GM21515 (cell line): ENCODE results near the gene TUBA8.
"Not testable (repeated sequence)": the region's sequence is repeated elsewhere in the genome, so short reads cannot be mapped to it uniquely, and the experiment has no call there.

Source experiments
- ATAC-seq: cut with Tn5 transposase; IDR thresholded peaks from one replicate; pipeline ENCODE4 v1.9.1; 2021; ENCODE audit not compliant: unreplicated experiment

Gene TUBA8

DNA sequence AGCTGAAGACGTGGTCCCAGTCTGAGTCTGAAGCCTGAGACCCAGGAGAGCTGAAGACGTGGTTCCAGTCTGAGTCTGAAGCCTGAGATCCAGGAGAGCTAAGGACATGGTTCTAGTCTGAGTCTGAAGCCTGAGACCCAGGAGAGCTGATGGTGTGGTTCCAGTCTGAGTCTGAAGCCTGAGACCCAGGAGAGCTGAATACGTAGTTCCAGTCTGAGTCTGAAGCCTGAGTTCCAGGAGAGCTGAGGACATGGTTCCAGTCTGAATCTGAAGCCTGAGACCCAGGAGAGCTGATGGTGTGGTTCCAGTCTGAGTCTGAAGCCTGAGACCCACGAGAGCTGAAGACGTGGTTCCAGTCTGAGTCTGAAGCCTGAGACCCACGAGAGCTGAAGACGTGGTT lies 4.6 kb upstream of the TUBA8 start:
- ATAC-seq, result not testable (repeated sequence)

DNA sequence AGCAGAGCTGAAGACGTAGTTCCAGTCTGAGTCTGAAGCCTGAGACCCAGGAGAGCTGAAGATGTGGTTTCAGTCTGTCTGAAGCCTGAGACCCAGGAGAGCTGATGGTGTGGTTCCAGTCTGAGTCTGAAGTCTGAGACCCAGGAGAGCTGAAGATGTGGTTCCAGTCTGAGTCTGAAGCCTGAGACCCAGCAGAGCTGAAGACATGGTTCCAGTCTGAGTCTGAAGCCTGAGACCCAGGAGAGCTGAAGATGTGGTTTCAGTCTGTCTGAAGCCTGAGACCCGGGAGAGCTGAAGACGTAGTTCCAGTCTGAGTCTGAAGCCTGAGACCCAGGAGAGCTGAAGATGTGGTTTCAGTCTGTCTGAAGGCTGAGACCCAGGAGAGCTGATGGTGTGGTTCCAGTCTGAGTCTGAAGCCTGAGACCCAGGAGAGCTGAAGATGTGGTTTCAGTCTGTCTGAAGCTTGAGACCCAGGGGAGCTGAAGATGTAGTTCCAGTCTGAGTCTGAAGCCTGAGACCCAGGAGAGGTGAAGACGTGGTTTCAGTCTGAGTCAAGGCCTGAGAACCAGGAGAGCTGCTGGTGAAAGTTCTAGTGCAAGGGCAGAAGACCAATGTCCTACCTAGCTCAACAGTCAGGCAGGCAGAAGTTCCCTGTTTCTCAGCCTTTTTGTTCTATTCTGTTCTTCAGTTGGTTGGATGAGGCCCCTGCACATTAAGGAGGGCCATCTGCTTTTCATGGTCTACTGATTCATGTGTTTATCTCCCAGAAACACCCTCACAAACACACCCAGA lies 3.9 kb upstream of the TUBA8 start:
- not testable (repeated sequence) for ATAC-seq

DNA sequence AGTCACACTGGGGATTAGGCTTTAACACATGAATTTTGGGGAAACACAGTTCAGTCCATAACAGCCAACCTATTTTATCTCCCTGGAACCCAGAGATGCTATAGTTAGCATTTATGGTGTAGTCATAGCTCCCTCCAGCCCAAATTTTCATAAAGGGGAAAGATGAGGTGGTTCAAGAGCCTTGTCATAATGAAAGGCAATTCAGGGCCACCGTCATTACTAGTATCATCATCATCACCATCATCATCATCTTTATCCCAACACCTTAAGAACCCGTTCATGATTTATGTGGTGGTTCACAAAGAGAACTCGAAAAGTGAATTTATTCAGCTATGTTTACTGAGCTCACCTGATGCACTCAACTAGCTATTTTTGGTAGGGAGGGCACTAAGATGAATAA lies 2.4 kb upstream of the TUBA8 start:
- no peak for ATAC-seq

DNA sequence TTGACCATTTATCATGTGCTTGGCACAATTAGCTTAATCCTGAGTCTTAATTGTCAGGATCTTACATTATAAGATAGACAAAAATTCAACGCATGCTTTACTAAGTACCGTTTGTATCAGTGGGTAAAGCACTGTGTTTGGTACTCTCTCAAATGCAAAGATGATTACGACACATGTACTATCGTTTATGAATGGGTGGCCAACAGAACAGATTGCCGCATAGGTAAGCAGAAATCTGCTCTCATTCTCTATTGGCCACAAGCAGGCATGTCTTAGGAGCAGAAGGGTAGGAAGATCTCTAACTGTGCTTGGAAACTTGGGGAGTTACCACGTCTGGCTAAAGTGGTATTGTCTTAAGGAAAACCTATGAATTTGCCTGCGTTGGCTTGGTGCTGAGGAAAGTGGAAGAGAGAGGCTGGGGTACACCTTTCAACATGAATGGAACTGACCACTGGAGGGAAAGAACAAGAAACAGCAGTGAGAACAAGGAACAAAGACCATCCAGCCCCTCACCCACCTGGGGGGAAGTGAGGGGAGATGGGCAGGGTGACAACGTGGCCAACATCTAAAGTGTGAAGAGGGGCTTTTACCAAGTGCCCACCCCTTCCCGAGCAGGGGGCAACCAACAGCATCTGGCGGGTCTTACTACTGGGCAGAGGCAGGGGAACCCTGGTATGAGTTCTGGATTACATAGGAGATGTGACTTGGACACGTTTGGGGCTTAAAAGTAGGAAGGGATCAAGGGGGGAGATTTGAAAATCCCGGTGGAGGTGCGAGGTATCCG lies 1.0 kb upstream of the TUBA8 start:
- ATAC-seq, result no peak

DNA sequence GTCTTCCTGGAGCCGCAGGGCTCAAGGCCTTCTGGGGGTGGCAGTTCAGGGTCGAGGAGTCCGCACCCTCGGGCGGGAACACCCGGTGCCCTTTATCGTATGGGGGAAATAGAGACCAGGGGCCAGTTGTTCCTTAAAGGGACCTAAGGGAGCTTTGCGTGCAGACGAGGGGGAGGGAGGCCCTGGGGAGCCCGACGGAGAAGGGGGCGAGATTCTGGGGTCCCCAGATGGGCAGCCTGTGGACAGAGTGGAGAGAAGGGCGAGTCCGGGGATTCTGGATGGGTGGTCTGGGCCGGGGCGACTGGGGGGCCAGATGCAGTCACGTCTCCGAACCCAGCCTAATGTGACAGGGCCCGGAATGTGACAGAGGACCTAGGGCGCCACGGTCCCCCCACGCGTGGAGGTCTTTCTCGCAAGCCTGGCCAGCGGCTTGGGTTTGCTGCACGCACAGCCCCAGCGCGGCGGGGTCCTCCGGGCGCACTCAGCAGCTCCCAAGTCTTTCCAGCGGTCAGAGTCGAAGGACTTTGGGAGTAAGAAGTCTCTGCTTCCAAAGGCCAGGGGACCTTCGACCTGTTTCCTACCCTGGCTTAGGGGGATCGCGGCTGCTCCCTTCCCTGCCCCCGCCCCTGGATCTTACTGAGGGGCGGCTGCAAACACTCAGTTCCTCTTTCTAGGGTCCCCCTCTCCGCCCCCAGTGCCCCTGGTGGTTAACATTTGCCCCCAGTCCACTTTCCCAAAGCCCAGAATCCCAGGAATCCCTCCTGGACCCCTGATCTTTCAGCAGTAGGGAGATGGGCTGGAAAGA lies 547 bp downstream of the TUBA8 start:
- no peak for ATAC-seq

DNA sequence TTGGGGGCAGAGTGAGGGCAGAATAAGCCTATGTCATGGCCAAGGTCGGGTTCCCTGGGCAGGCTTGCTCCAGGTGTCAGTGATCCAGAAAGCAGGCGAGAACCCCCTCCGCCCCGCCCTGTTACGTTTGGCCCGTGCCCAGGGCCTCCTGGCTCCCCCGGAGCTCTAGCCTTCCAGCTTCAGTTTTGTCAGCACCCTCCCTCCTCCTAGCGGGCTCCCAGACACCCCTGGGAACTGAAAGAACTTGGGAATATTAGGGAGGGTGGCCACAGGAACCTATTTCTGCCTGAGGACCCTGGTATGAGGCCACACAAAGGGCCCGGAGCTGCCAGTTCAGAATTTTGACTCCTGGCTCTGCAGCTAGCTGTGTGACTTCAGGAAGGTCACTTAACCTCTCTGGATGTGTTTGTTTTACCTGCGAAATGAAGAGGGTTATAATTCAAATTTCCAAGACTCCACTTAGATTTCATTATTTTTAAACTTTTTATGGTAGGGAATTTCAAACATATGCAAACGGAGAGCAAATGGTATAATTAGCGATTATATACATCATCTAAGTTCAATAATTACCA lies 1.2 kb downstream of the TUBA8 start:
- no peak for ATAC-seq

DNA sequence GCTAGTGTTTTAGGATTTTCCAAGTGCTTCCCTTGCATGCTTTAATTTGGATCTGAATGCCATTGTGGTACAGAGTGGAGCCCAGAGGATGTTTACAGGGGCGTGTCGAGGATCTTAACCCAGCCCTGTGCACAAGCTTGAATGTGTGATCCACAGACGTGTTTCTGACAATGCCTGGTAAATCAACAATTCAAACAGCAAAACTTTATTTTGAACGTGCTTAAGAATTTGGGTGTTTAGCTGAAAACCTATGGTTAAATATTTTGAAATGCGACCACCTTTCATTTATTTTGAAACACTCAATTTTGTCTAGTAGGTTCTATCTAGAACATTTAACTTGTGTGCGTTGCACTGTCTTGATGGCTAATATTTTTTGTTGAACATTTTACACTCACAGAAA lies 1.8 kb downstream of the TUBA8 start:
- no peak for ATAC-seq

DNA sequence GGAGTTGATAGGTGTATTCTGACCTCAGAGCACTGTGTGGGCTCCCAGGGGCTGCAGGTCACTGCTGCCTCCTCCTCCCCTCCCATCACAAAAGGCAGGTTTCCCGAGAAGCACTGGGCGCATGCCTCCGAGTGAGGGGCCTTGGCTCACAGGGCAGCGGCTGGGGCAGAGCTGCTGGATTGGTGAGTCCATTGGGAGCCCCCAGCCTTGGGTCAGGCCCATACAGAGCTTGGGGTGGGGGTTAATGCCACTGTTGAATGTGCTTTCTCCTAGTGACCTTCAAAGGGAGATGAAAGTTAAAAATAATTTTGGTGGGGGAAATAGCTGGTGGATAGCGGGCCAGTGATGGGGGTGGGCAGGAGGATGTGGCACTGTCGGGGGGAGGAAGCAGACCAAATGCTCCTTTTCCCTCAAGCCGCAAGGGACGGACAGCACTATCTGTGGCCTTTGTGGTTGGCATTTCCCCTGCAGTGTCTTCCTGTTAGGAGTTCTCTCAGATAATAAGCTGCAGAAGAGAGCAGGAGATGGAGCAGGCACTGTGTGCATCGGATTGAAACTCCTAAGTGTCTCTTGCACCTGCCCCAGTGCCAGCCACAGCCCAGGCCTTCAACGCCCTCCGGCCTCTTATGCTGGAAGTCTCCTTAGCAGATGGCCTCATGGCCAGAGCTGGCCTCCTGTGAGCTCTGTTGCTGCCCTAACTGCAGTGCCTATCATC lies 3.2 kb downstream of the TUBA8 start:
- ATAC-seq, result no peak

DNA sequence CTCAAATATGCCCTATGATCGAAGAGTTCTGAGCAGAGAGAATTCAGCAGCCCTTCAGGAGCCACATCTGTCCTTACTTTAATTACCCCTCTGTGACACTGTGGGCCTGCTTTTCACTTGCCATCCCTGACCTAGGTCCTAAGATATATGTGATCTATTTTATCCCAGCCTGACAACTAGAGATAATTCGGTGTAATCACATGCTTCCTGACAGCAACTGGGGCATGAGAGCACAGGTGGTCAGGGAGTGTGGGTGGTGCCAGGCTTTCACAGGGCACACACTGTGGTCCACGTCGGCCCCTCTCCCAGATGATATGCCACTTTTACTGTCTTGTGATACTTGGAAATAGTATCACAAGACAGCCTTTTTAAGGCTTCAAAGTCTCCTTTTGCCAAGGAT lies 3.9 kb downstream of the TUBA8 start:
- ATAC-seq, result no peak

DNA sequence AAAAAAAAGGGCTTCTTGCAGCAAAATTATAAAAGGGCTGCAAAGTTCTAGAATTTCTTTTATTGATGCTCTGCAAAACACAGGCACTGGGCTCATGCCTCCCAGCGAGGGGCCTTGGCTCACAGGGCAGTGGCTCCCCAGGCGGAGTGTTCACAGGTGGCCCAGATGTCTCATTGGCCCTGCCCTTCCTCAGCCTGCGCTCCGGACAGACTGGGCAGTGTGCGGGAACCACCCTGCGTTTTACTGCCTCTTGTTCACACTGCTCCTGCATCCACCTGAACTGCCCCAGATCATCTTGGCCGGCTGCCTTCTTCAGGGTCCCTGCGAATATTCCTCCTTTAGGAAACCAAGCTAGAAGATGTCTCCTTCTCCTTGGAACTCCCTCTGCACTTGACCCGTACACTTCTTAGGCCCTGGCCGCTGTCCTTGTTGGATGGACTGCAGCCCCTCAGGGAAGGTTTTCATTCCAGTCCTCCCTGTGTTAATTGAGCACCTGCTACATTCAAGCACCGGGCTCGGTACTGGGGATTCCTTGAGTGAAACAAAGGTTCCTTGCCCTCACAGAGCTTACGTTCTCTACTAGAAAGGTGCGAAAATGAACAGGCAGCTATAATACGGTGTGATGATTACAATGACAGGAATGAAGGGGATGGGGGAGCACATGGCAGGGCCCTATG lies 4.5 kb downstream of the TUBA8 start:
- no peak for ATAC-seq

DNA sequence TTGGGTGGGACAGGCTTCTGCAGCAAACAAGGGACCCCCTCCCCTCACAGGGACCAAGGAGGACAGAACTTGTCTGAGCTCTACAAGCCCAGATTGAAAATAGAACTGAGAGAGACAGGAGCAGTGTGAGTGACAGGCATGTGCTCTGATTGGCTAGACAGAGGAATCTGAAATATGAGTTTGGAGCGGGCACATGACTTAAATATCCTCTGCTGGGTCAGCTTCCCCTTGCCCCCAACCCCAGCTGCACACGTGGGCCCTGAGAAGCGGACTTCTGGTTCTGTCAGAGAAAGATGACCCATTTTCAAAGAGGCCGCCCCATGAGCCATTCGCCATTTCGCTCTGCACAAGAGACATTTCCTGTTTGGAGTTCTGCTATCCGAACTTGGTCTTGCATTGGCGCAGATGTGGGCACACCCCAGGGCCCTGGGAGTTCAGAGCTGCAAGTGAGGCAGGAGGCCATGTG lies 5.3 kb downstream of the TUBA8 start:
- ATAC-seq, result no peak

DNA sequence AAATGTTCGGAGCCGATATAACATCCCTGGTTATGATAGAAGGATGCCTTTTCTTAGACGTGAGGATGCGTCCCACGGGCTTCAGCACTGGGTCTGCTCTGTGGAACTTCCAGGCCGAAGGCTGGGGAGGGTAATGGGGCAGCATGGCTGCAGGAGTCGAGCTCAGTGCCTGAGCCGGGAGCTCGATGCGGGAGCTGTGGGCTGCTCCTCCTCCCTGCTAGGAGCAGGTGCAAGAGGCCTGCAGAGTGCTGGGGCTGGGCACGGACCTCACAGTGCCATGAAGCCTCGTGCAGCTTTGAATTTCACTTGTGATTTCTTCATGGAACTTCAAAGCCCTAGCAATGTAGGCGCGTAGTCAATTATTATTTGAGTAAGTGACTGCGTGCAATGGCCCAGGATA lies 6.0 kb downstream of the TUBA8 start:
- ATAC-seq, result no peak

DNA sequence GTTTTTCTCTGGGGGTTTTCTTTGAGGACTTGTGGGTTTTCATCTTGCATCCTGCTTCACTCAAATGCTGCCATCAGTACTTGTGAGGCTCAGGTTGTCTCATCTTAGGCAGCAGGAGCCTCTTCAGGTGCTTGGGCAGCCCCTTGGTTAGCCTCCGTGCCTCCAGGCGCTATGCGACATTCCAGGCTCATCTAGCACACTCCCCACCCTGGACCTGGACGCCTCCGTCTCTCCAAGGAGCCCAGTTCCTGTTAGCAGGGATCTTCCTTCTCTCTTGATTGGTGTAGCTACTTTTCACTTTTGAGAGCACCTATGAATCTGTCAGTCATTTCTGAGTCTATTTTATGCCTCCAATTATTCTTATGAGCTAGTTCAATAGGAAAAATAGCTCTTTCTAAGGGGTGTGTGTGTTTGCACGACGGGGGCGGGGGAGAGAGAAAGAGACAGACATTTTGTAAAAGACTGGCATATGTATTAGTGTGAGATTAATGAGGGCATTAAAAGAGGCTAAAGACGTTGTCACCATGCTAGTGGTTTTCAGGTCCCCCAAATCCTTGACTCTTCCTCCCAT lies 7.8 kb downstream of the TUBA8 start:
- ATAC-seq, result no peak

DNA sequence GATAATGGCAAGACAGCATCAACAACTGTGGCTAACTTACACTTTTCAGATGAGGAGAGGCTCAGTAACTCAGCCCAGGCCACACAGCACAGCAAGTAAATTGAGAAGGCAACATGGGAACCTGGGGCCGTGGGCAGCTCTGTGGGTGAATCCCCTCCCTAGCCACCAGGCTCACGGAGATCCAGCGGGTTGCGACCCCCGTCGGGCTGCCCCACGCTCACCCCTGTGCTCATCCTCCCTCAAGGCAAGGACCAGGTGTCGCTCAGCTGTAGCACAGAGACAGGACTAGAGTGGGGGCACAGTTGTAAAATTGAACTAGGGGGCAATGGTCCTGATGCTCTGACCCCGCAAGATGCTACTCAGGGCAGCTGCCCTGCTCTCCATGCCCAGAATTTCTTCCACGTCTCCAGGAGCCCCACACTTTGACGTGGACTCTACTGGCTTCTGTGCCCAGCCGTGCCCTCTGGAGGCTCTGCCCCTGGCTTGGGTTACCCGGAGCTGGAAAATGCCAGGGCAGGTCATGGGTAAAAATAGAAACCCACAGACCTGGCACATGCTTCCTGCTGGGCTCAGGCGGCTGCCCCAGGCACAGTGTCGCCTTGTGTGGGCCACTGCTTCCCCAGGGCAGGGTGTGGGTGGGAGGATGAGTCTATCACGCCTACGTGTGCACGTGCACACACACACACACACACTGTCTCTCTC lies 9.0 kb downstream of the TUBA8 start:
- no peak for ATAC-seq

DNA sequence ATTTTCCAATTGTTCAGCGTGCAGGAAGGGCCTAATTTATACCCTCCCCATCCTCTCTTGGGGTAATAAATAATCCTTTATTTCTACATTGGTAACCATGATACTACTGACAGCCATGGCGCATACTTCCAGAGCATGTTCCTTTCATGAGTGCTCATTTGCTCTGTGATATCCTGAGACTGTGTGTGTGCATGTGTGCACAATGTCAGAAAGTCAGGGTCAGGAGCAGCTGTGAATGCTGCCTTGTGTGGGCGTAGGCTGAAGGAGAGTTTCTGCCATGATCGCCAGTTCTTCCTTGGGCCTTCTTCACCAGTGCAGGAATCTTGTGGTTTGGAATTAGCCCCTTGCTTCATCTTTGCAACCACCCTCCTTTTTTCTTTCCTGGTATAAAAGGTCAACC lies 10.2 kb downstream of the TUBA8 start:
- ATAC-seq, result no peak

DNA sequence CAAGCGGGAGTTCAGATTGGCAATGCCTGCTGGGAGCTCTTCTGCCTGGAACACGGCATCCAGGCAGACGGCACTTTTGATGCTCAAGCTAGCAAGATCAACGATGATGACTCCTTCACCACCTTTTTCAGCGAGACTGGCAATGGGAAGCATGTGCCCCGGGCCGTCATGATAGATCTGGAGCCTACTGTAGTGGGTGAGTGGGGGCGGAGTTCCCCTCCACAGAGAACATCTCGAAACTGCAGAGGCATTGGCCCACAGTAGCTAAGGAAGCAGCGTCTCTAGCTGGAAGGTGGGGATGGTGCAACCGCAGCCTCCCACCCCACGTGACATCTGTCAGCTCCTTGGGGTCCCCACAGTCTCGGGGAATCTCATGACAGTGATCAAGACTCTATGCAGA lies 10.9 kb downstream of the TUBA8 start:
- ATAC-seq, result no peak

DNA sequence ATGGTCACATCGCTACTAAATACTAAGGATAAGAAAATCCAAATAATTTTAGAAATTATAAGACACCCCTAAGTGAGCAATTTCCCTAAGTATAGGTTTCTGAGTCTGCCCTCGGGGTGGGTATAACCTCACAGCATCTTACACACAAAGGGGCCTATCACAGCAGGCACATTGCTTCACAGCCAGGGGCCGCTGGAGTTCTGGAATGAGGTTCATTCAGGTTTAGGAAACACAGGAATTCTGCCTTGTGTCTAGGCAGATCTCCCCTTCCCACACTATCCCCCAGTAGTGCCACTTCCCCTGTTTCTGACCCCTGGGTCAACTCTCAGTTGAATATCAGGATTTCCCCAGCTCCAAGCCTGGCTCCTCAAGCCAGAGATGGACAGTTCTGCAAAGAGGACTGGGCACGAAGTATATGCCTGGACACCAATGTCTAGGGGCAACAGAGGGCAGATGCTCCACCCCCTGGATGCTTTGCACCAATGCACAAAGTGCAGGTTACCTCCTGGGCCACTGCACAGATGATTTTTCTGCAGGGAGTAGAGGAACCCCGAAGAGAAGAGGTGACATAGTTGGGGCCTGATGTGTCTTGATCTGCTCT lies 11.4 kb downstream of the TUBA8 start:
- no peak for ATAC-seq

DNA sequence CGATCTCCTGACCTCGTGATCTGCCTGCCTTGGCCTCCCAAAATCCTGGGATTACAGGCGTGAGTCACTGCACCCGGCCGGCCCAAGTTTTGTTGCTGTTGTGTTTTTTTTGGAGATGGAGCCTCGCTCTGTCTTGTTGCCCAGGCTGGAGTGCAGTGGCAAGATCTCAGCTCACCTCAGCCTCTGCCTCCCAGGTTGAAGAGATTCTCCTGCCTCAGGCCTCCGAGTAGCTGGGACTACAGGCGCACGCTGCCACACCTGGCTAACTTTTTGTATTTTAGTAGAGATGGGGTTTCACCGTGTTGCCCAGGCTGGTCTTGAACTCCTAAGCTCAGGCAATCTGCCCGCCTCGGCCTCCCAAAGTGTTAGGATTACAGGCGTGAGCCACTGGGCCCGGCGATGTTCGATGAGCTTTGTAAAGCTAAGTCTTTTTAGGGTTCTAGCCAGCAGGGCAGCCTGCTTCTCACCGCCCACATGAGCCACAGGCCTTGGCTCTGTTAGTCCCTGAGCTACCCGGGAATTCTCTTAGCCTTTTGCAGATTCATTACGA lies 12.9 kb downstream of the TUBA8 start:
- not testable (repeated sequence) for ATAC-seq
